CD4-positive, alpha-beta T cell treated with Interleukin-10 for 1 hour (primary cell): ENCODE measurements around the gene RAP1A.
A peak's percentile ranks its signal among the peaks of the same experiment; 100 is the strongest.
"Not testable (repeated sequence)": the region's sequence is repeated elsewhere in the genome, so short reads cannot be mapped to it uniquely, and the experiment has no call there.

Experiments used
- DNase-seq: peaks from one replicate; pipeline ENCODE4 v3.0.0-alpha.2; 2020

The RAP1A gene

GRCh38 chr1:111598544-111598943, 21.0 kb upstream of the RAP1A start:
- DNase-seq: peak; percentile 52

GRCh38 chr1:111599781-111600693, 19.6 kb upstream of the RAP1A start:
- no peak for DNase-seq

GRCh38 chr1:111600886-111601386, 18.7 kb upstream of the RAP1A start:
- DNase-seq: no peak

GRCh38 chr1:111602302-111602701, 17.3 kb upstream of the RAP1A start:
- DNase-seq: no peak

GRCh38 chr1:111602974-111603373, 16.6 kb upstream of the RAP1A start:
- DNase-seq: no peak

- DNase-seq: peak; percentile 82
Measured at GRCh38 chr1:111603979-111604378, 15.6 kb upstream of the RAP1A start.

- DNase-seq: no peak
Measured at GRCh38 chr1:111604931-111605330, 14.7 kb upstream of the RAP1A start.

GRCh38 chr1:111605576-111605975, 14.0 kb upstream of the RAP1A start:
- DNase-seq: no peak

- not testable (repeated sequence) for DNase-seq
Measured at GRCh38 chr1:111606457-111607215, 13.0 kb upstream of the RAP1A start.

- not testable (repeated sequence) for DNase-seq
Measured at GRCh38 chr1:111608528-111608927, 11.1 kb upstream of the RAP1A start.

- DNase-seq: no peak
Measured at GRCh38 chr1:111611986-111612385, 7.6 kb upstream of the RAP1A start.

GRCh38 chr1:111615870-111616715, 3.5 kb upstream of the RAP1A start:
- peak; percentile 78 for DNase-seq

GRCh38 chr1:111618081-111618480, 1.5 kb upstream of the RAP1A start:
- no peak for DNase-seq

GRCh38 chr1:111618961-111619634, 491 bp upstream of the RAP1A start:
- no peak for DNase-seq

- DNase-seq: no peak
Measured at GRCh38 chr1:111620441-111620971, 917 bp downstream of the RAP1A start.

GRCh38 chr1:111621050-111621449, 1.5 kb downstream of the RAP1A start:
- DNase-seq: peak; percentile 56

- no peak for DNase-seq
Measured at GRCh38 chr1:111622166-111622565, 2.6 kb downstream of the RAP1A start.

- DNase-seq: peak; percentile 67
Measured at GRCh38 chr1:111624382-111624781, 4.8 kb downstream of the RAP1A start.

GRCh38 chr1:111625276-111625675, 5.7 kb downstream of the RAP1A start:
- DNase-seq: no peak

- DNase-seq: no peak
Measured at GRCh38 chr1:111628153-111628552, 8.6 kb downstream of the RAP1A start.

GRCh38 chr1:111629190-111629954, 9.8 kb downstream of the RAP1A start:
- no peak for DNase-seq
